ENCODE measurements around the gene MARCHF10.

GRCh38 chr17:62751060-62751691 lies 56.9 kb downstream of the MARCHF10 start:
- TF ChIP-seq HDAC6 (IDR thresholded peaks at IDR 0.05; ENCODE audit: low read depth, low read length) (no peak), HES4 (CRISPR knock-in tag; IDR thresholded peaks at IDR 0.05; ENCODE audit: borderline replicate concordance) (no peak), MAX (IDR thresholded peaks at IDR 0.05) (no peak), CTCF (CRISPR knock-in tag; IDR thresholded peaks at IDR 0.05) (no peak), CHD2 (IDR thresholded peaks at IDR 0.05; ENCODE audit: low read depth, low read length) (no peak), NCOA1 (CRISPR knock-in tag; IDR thresholded peaks at IDR 0.05) (no peak), HBP1 (CRISPR knock-in tag; IDR thresholded peaks at IDR 0.05; ENCODE audit: low read depth) (no peak), SAFB2 (CRISPR knock-in tag; IDR thresholded peaks at IDR 0.05; ENCODE audit: borderline replicate concordance, low read depth) (no peak), MEIS1 (CRISPR knock-in tag; IDR thresholded peaks at IDR 0.05; ENCODE audit: borderline replicate concordance) (no peak), ZNF138 (CRISPR knock-in tag; IDR thresholded peaks at IDR 0.05; ENCODE audit: low read depth) (no peak), HNRNPH1 (optimal IDR thresholded peaks at IDR 0.05; ENCODE audit: low read depth, low read length) (no peak)
